ENCODE data around the gene GMPPA. TPM values are rescaled to one million over a fixed set of nuclear protein-coding genes. Genes with fewer than 3 reads are reported as not detected.

GMPPA gene
- total and polyA plus RNA-seq, 4 donors = 20.2 to 59.4 (median 43.4) TPM

DNA sequence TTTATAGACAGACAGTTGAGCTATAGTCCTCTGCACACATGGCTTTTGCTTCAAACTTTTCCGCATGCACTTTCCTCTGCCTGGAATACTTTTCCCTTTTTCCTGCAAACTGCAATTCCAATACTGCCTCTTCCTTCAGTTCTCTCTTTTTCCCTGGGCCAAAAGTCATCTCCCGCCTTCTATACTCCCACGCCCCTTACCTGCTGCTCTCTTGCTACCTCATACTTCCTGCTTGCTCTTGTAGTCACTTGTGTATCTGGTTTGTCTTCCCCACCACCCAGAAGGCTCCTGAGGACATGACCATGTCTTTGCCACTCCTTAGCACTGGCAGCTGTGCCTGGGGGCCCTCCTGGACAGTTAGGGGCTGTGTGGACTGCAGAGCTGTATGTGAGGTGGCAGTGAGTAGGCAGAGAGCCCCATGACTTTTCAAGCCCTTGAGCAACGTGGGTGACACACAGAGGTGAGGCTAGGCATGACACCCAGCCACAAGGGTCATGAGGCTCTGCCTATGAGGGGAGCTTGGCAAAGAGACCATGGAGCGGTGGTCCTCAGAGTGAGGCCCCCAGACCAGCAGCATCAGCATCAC lies 40.8 kb upstream of the GMPPA start (continued):
- TF ChIP-seq, protein P1, sequence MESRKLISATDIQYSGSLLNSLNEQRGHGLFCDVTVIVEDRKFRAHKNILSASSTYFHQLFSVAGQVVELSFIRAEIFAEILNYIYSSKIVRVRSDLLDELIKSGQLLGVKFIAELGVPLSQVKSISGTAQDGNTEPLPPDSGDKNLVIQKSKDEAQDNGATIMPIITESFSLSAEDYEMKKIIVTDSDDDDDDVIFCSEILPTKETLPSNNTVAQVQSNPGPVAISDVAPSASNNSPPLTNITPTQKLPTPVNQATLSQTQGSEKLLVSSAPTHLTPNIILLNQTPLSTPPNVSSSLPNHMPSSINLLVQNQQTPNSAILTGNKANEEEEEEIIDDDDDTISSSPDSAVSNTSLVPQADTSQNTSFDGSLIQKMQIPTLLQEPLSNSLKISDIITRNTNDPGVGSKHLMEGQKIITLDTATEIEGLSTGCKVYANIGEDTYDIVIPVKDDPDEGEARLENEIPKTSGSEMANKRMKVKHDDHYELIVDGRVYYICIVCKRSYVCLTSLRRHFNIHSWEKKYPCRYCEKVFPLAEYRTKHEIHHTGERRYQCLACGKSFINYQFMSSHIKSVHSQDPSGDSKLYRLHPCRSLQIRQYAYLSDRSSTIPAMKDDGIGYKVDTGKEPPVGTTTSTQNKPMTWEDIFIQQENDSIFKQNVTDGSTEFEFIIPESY (IDR thresholded peaks at IDR 0.05) = no peak

DNA sequence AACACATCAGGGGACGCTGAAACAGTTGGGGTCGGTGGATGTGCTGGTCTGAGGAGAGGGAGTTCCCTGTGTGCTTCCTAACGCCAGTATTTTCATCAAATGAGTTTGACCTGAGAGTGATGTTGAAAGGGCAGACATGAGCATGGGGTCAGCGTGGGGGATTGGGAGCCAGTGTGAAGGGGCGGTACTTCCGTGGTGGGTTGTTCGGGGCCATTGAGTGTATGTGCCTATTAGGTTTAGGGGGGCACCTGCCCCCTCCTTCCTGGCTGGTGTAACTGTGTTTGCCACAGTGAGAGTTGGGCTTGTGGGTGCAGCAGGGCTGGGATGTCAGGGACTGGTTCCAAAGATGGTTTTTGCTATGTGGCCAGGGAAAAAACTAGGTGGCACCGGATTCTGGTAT lies 39.7 kb upstream of the GMPPA start:
- Histone ChIP-seq H3K4me1 (ENCODE audit: control insufficient read depth in 4 of 4, insufficient read depth in 4 of 4, low read length in 3 of 4) (no peaks in the 10 kb centered on the region), H3K9me3 (ENCODE audit: control insufficient read depth in 4 of 4, low read length in 3 of 4) (no peaks in the 10 kb centered on the region), H3K9ac (ENCODE audit: low read depth in 1 of 2, low read length in 2 of 2) (no peak overlapping the region), H3K27me3 (ENCODE audit: control insufficient read depth in 4 of 4, insufficient read depth in 4 of 4, low read length in 3 of 4) (peaks cover 0 to 2% (median 0%) of the 10 kb centered on the region in 4 donors), H3K27ac (ENCODE audit: low read depth in 1 of 2, low read length in 2 of 2) (no peak overlapping the region), H3K36me3 (ENCODE audit: control insufficient read depth in 4 of 4, insufficient read depth in 3 of 4, low read depth in 1 of 4, low read length in 3 of 4) (no peaks in the 10 kb centered on the region), H3K4me3 (ENCODE audit: low read depth in 1 of 3, low read length in 3 of 3) (no peak overlapping the region)
- TF ChIP-seq HNF4G (IDR thresholded peaks at IDR 0.05) = no peak
- TF ChIP-seq, protein P2, sequence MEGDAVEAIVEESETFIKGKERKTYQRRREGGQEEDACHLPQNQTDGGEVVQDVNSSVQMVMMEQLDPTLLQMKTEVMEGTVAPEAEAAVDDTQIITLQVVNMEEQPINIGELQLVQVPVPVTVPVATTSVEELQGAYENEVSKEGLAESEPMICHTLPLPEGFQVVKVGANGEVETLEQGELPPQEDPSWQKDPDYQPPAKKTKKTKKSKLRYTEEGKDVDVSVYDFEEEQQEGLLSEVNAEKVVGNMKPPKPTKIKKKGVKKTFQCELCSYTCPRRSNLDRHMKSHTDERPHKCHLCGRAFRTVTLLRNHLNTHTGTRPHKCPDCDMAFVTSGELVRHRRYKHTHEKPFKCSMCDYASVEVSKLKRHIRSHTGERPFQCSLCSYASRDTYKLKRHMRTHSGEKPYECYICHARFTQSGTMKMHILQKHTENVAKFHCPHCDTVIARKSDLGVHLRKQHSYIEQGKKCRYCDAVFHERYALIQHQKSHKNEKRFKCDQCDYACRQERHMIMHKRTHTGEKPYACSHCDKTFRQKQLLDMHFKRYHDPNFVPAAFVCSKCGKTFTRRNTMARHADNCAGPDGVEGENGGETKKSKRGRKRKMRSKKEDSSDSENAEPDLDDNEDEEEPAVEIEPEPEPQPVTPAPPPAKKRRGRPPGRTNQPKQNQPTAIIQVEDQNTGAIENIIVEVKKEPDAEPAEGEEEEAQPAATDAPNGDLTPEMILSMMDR (IDR thresholded peaks at IDR 0.05; ENCODE audit: low read depth, low read length, missing input control) = no peak
- TF ChIP-seq RAD21 (IDR thresholded peaks at IDR 0.05) = no peak
- no peak for TF ChIP-seq SP1 (IDR thresholded peaks at IDR 0.05)
- TF ChIP-seq YY1 (IDR thresholded peaks at IDR 0.05) = no peak
- TF ChIP-seq, protein P3, sequence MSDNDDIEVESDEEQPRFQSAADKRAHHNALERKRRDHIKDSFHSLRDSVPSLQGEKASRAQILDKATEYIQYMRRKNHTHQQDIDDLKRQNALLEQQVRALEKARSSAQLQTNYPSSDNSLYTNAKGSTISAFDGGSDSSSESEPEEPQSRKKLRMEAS (IDR thresholded peaks at IDR 0.05) = no peak
- no peak for TF ChIP-seq GABPA (IDR thresholded peaks at IDR 0.05 in 1 of 2, conservative IDR thresholded peaks at IDR 0.05 in 1 of 2)
- TF ChIP-seq RXRA (IDR thresholded peaks at IDR 0.05) = no peak
- TF ChIP-seq EGR1 (IDR thresholded peaks at IDR 0.05; ENCODE audit: low read depth in 2 of 2) = no peak
- TF ChIP-seq, protein P4, sequence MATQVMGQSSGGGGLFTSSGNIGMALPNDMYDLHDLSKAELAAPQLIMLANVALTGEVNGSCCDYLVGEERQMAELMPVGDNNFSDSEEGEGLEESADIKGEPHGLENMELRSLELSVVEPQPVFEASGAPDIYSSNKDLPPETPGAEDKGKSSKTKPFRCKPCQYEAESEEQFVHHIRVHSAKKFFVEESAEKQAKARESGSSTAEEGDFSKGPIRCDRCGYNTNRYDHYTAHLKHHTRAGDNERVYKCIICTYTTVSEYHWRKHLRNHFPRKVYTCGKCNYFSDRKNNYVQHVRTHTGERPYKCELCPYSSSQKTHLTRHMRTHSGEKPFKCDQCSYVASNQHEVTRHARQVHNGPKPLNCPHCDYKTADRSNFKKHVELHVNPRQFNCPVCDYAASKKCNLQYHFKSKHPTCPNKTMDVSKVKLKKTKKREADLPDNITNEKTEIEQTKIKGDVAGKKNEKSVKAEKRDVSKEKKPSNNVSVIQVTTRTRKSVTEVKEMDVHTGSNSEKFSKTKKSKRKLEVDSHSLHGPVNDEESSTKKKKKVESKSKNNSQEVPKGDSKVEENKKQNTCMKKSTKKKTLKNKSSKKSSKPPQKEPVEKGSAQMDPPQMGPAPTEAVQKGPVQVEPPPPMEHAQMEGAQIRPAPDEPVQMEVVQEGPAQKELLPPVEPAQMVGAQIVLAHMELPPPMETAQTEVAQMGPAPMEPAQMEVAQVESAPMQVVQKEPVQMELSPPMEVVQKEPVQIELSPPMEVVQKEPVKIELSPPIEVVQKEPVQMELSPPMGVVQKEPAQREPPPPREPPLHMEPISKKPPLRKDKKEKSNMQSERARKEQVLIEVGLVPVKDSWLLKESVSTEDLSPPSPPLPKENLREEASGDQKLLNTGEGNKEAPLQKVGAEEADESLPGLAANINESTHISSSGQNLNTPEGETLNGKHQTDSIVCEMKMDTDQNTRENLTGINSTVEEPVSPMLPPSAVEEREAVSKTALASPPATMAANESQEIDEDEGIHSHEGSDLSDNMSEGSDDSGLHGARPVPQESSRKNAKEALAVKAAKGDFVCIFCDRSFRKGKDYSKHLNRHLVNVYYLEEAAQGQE (IDR thresholded peaks at IDR 0.05) = no peak
- WGBS = 81% methylated on average over 8 of the region's 8 CpGs
- no peak for DNase-seq (ENCODE audit: low spot score)

Measured in liver (tissue), 9 donors.